Cardiac septum (tissue), 1 donor: ENCODE measurements around the gene CENATAC. TPM values are rescaled to one million over a fixed set of nuclear protein-coding genes. Genes with fewer than 3 reads are reported as not detected.
"Not testable (repeated sequence)": the region's sequence is repeated elsewhere in the genome, so short reads cannot be mapped to it uniquely, and the experiment has no call there.

ENCODE experiments used
- DNase-seq: peaks from one replicate; pipeline ENCODE4 v3.0.0-alpha.2; 2020; ENCODE audit warnings: low spot score
- intact Hi-C: fragments of 100-400 bp; cut with DNase I; formaldehyde crosslinking; loops from one replicate; pipeline ENCODE4 v1.14.0; 2022
- microRNA-seq: library from miRNA; unstranded; fragments of <30 nt; microRNA quantifications from one replicate; pipeline ENCODE4 v1.2.0, GENCODE V29; 2020
- total RNA-seq: library from RNA; stranded (reverse); fragmentation: NEBNext Ultra II Directional; extraction: Animal tissue kit (Norgen Biotek cat#: 25700); gene quantifications from one replicate; pipeline ENCODE4 v1.2.1, GENCODE V29; 2021
- donor health status: DM: no; HTN: no; CAD: no.

CENATAC gene
- total RNA-seq, 1 donor from 2014 or later = 15.0 TPM

- no peak for DNase-seq
- intact Hi-C loops = no loop called here
Measured at GRCh38 chr11:119044708-119045107, 46.8 kb downstream of the CENATAC start.

GRCh38 chr11:119046489-119046888, 48.6 kb downstream of the CENATAC start:
- intact Hi-C loops = no loop called here
- DNase-seq = no peak

GRCh38 chr11:119047205-119047604, 49.3 kb downstream of the CENATAC start:
- intact Hi-C loops = no loop called here
- DNase-seq = no peak

GRCh38 chr11:119048644-119049043, 50.7 kb downstream of the CENATAC start:
- intact Hi-C loops = no loop called here

DNA sequence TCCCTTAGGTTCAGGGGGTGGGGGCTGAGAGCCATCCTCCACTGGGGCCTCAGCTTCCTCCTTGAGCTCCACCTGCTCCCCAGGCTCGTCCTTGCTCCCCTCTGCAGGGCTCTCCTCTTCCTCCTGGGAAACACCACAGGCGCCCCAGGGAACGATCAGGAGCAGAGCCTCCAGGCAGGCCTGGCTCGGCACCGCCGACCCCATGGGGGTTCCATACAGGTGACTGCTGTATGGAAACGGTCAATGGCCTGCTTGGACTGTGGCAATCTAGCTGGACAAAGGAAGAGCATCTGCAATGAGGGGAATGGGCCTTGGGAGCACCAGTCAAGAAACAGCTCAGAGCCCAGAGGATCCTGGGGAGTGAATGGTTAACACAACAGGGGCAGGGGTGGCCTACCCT, 51.1 kb downstream of the CENATAC start:
- no peak for DNase-seq
- intact Hi-C loops = no loop called here

More at GRCh38 chr11:119048644-119049043, 50.7 kb downstream of the CENATAC start:
- no peak for DNase-seq

GRCh38 chr11:119051440-119052162, 53.7 kb downstream of the CENATAC start:
- no peak for DNase-seq
- intact Hi-C loops = no loop called here

- no peak for DNase-seq
- intact Hi-C loops = no loop called here
Measured at GRCh38 chr11:119052163-119052814, 54.4 kb downstream of the CENATAC start.

DNA sequence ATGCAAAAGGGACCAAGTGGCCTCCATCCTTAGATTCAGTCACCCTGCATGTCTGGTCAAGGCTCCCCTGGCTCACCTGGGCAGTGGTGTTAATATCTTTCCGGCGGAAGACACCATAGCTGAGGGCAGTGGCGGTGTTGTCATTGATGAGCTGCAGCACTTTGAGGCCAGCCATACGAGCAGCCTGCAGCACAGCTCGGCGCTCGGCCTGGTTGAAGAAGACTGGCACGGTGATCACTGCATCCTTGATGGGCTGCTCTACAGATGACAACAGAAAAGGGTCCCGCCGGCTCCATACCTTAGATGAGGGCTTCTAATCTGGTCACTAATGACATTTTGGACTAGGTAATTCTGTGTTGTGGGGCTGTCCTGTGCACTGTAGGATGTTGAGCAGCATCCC, 56.5 kb downstream of the CENATAC start:
- intact Hi-C loops = no loop called here
- no peak for DNase-seq

- intact Hi-C loops = no loop called here
- DNase-seq = no peak
Measured at GRCh38 chr11:119055901-119056300, 58.0 kb downstream of the CENATAC start.

- intact Hi-C loops = no loop called here
- no peak for DNase-seq
Measured at GRCh38 chr11:119056421-119056999, 58.6 kb downstream of the CENATAC start.

DNA sequence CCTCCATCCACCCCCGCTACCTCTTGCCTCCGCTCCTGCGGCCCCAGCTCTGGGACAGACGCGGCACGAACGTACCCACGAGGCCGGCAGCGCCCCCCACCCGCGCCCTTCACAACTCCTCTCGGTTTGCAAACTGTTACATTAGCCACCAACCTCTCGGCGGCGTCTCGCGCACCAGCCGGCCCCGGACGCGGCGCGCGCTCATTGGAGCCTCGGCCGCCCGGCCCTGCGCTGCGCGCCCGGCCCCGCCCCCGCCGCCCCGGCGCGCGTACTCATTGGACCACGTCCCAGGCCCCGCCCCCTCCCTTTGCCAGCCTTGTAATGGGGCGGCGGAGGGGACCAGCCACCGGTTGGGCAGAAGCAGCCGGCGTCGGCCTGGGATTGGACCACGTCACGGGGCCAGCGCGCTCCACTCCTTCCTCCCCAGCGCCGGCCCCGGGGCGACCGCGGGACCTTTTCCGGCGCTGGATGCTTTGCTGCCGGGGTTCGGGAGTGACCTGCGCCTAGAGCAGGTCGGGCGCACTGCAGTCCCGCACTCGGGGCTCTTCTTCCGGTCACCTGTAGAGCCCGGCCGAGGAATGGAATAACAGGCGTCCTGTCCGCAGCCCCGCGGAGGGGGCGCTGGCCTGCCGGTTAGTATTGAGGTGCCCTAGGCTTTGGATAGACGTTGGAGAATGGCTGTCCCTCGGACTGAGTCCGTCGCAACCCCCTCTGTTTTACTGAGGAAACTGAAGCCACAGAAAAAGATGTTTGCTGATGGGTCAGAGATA, 59.2 kb downstream of the CENATAC start, which contains the start of gene HYOU1:
Gene HYOU1, minus strand, starts transcription at position 206 of the 770 bp plus-strand sequence. CDS start 1,045 bp downstream, outside the sequence.
- intact Hi-C loops = no loop called here
- peak; percentile 99 for DNase-seq

DNA sequence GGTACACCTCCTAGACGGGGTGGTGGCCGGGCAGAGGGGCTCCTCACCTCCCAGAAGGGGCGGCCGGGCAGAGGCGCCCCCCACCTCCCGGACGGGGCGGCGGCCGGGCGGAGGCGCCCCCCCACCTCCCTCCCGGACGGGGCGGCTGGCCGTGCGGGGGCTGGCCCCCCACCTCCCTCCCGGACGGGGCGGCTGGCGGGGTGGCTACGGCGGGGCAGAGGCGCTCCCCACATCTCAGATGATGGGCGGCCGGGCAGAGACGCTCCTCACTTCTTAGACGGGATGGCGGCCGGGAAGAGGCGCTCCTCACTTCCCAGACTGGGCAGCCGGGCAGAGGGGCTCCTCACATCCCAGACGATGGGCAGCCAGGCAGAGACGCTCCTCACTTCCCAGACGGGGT, 61.2 kb downstream of the CENATAC start:
- intact Hi-C loops, DNase-seq: not testable (repeated sequence)

- intact Hi-C loops = no loop called here
- no peak for DNase-seq
Measured at GRCh38 chr11:119061256-119061655, 63.3 kb downstream of the CENATAC start.

- intact Hi-C loops = no loop called here
- no peak for DNase-seq
Measured at GRCh38 chr11:119062779-119063178, 64.8 kb downstream of the CENATAC start.

- DNase-seq = no peak
- intact Hi-C loops = no loop called here
Measured at GRCh38 chr11:119065369-119065768, 67.4 kb downstream of the CENATAC start.

Small RNA genes lying within 50 kb of the gene (microRNA-seq; reads per million reads assigned to microRNA genes)
- gene MIR3656 = not detected

Other genes with a start within 250 kb of the CENATAC start
- 118 TPM for gene DDX6, start 207.0 kb upstream of the CENATAC start, total RNA-seq
- gene CXCR5, start 114.2 kb upstream of the CENATAC start, total RNA-seq = not detected
- gene BCL9L, start 72.2 kb upstream of the CENATAC start, total RNA-seq = 41.4 TPM
- not detected for gene UPK2, start 41.8 kb upstream of the CENATAC start, total RNA-seq
- not detected for gene FOXR1, start 26.4 kb upstream of the CENATAC start, total RNA-seq
- 572 TPM for gene RPS25, start 20.2 kb downstream of the CENATAC start, total RNA-seq
- gene TRAPPC4, start 20.6 kb downstream of the CENATAC start, total RNA-seq = 42.4 TPM
- gene SLC37A4, start 32.7 kb downstream of the CENATAC start, total RNA-seq = 3.9 TPM
- gene HYOU1, start 59.1 kb downstream of the CENATAC start, total RNA-seq = 90.7 TPM
- gene VPS11, start 69.7 kb downstream of the CENATAC start, total RNA-seq = 18.5 TPM
- gene HMBS, start 86.7 kb downstream of the CENATAC start, total RNA-seq = 14.7 TPM
- gene DPAGT1, start 103.7 kb downstream of the CENATAC start, total RNA-seq = 18.9 TPM
- gene C2CD2L, start 109.2 kb downstream of the CENATAC start, total RNA-seq = 11.8 TPM
- gene HINFP, start 123.4 kb downstream of the CENATAC start, total RNA-seq = 14.5 TPM
- 1.0 TPM for gene ABCG4, start 150.9 kb downstream of the CENATAC start, total RNA-seq
- 25.4 TPM for gene NLRX1, start 170.6 kb downstream of the CENATAC start, total RNA-seq
- not detected for gene NHERF4, start 187.3 kb downstream of the CENATAC start, total RNA-seq
- gene CBL, start 208.2 kb downstream of the CENATAC start, total RNA-seq = 13.4 TPM